ENCODE measurements around the gene SKAP2. TPM values are rescaled to one million over a fixed set of nuclear protein-coding genes. Genes with fewer than 3 reads are reported as not detected.

SKAP2 gene
- total and polyA plus RNA-seq, 2 of the 13 experiments (the other 11 are each of a cell fraction or from before 2014, with no cell fraction given) = 3.6 to 12.9 TPM

DNA sequence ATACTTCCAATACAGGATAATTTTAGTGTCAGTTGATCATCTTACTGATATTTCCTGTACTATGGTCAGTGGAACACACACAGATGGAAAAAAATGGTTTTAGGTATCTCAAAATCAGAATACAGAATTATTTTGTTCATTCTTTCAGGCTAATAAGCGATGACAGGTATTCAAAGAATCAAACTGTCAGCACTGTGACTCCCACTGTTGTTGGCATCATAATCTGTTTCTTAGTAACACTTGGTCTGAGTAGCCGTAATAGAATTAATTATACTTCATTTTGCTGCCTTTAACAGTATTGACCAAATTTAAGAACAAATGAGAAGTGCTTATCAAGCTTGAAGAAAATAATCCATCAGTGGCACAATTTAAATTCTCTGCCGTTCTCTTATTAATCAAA is 215.0 kb downstream of the SKAP2 start (continued):
- TF ChIP-seq, protein P1, sequence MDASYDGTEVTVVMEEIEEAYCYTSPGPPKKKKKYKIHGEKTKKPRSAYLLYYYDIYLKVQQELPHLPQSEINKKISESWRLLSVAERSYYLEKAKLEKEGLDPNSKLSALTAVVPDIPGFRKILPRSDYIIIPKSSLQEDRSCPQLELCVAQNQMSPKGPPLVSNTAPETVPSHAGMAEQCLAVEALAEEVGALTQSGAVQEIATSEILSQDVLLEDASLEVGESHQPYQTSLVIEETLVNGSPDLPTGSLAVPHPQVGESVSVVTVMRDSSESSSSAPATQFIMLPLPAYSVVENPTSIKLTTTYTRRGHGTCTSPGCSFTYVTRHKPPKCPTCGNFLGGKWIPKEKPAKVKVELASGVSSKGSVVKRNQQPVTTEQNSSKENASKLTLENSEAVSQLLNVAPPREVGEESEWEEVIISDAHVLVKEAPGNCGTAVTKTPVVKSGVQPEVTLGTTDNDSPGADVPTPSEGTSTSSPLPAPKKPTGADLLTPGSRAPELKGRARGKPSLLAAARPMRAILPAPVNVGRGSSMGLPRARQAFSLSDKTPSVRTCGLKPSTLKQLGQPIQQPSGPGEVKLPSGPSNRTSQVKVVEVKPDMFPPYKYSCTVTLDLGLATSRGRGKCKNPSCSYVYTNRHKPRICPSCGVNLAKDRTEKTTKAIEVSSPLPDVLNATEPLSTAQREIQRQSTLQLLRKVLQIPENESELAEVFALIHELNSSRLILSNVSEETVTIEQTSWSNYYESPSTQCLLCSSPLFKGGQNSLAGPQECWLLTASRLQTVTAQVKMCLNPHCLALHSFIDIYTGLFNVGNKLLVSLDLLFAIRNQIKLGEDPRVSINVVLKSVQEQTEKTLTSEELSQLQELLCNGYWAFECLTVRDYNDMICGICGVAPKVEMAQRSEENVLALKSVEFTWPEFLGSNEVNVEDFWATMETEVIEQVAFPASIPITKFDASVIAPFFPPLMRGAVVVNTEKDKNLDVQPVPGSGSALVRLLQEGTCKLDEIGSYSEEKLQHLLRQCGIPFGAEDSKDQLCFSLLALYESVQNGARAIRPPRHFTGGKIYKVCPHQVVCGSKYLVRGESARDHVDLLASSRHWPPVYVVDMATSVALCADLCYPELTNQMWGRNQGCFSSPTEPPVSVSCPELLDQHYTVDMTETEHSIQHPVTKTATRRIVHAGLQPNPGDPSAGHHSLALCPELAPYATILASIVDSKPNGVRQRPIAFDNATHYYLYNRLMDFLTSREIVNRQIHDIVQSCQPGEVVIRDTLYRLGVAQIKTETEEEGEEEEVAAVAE (CRISPR knock-in tag; IDR thresholded peaks at IDR 0.05; ENCODE audit: borderline replicate concordance) = no peak
- TF ChIP-seq FOXA3 (CRISPR knock-in tag; IDR thresholded peaks at IDR 0.05) (no peak), ZNF234 (CRISPR knock-in tag; conservative IDR thresholded peaks at IDR 0.05) (no peak)

DNA sequence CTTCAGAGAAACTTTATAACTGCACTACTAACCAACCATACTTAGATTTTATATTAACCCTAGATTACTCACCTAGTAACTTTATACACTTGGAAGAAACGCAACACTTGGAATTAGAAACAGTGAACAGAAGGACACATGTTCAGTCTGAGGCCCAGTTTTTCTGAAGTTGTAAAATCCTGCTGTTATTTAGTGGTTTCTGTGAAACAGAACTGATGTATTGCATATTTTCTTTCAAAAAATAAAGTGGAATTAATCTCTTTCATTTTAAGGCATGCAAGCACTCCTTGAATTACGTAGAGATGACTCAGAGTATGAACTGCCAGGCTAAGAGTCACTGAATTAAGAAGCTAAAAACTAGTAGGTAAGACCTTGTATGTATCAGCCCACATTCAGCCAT is 215.8 kb downstream of the SKAP2 start:
- H2AFZ ChIP-seq (ENCODE audit: low read length) = no peak overlapping the region
- no peaks in the 10 kb centered on the region for H3K4me1 ChIP-seq (ENCODE audit: insufficient read depth, low read length)
- ChIA-PET CTCF (ENCODE audit: low intra/inter-chr PET ratio, low total read pairs) (no interaction called here), POLR2A (no interaction called here)
- H4K20me1 ChIP-seq (ENCODE audit: insufficient read depth, low read length) = no peaks in the 10 kb centered on the region
- no peaks in the 10 kb centered on the region for H3K79me2 ChIP-seq (ENCODE audit: insufficient read depth, low read length)
- intact Hi-C loops (cut with micrococcal nuclease; ENCODE audit: unreplicated experiment) = no loop called here
- no peak for ATAC-seq
- DNase-seq (ENCODE audit: low spot score) = no peak
- BruUV-seq (replicated peaks) = no TSS peak
- FAIRE-seq = no peak
- in situ Hi-C loops (cut with HindIII; ENCODE audit: extremely low pct_ligation_motif_present, low pct_unique_long_range_greater_than_20kb) = no loop called here
- 80% methylated on average over 2 of the region's 2 CpGs for WGBS (ENCODE audit: low lambda C conversion rate)
- no peak overlapping the region for H3K4me3 ChIP-seq (replicated peaks in 1 of 3; ENCODE audit: insufficient read depth in 1 of 3, low read depth in 2 of 3, low read length in 3 of 3)
- H3K27ac ChIP-seq (ENCODE audit: extremely low read length, insufficient read depth, low read length) = no peak overlapping the region
- H3K27me3 ChIP-seq (ENCODE audit: control insufficient read depth in 1 of 2, insufficient read depth in 2 of 2, low read length in 2 of 2) = no peaks in the 10 kb centered on the region
- no peaks in the 10 kb centered on the region for H3K9me3 ChIP-seq (ENCODE audit: low read length)
- H3K9ac ChIP-seq (ENCODE audit: insufficient read depth, low read depth, low read length) = no peak overlapping the region
- no peak overlapping the region for H3K4me2 ChIP-seq (ENCODE audit: low read depth, low read length)
- no peaks in the 10 kb centered on the region for H3K36me3 ChIP-seq (replicated peaks in 1 of 2; ENCODE audit: control insufficient read depth in 1 of 2, insufficient read depth in 2 of 2, low read length in 2 of 2)
- no peak for TF ChIP-seq HMG20A (CRISPR knock-in tag; IDR thresholded peaks at IDR 0.05; ENCODE audit: borderline replicate concordance)
- no peak for TF ChIP-seq ZNF260 (CRISPR knock-in tag; IDR thresholded peaks at IDR 0.05; ENCODE audit: borderline replicate concordance, low read depth)
- no peak for TF ChIP-seq ZNF652 (CRISPR knock-in tag; IDR thresholded peaks at IDR 0.05; ENCODE audit: borderline replicate concordance, low read depth)
- no peak for TF ChIP-seq MBD4 (IDR thresholded peaks at IDR 0.05; ENCODE audit: borderline replicate concordance, low read length)
- no peak for TF ChIP-seq SMAD3 (CRISPR knock-in tag; IDR thresholded peaks at IDR 0.05)
- TF ChIP-seq GMEB2 (CRISPR knock-in tag; IDR thresholded peaks at IDR 0.05; ENCODE audit: low read depth) = no peak
- no peak for TF ChIP-seq MXI1 (IDR thresholded peaks at IDR 0.05; ENCODE audit: borderline replicate concordance, low read depth, low read length)
- TF ChIP-seq, protein P2, sequence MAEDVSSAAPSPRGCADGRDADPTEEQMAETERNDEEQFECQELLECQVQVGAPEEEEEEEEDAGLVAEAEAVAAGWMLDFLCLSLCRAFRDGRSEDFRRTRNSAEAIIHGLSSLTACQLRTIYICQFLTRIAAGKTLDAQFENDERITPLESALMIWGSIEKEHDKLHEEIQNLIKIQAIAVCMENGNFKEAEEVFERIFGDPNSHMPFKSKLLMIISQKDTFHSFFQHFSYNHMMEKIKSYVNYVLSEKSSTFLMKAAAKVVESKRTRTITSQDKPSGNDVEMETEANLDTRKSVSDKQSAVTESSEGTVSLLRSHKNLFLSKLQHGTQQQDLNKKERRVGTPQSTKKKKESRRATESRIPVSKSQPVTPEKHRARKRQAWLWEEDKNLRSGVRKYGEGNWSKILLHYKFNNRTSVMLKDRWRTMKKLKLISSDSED (CRISPR knock-in tag; IDR thresholded peaks at IDR 0.05) = no peak
- TF ChIP-seq ZNF790 (CRISPR knock-in tag; IDR thresholded peaks at IDR 0.05; ENCODE audit: borderline replicate concordance) = no peak
- no peak for TF ChIP-seq ZBTB39 (CRISPR knock-in tag; IDR thresholded peaks at IDR 0.05)
